ENCODE measurements around the gene SSMEM1. TPM values are rescaled to one million over a fixed set of nuclear protein-coding genes. Genes with fewer than 3 reads are reported as not detected.

Gene SSMEM1
- total RNA-seq, 2 donors from 2014 or later = 2.0 TPM; not detected in 1

DNA sequence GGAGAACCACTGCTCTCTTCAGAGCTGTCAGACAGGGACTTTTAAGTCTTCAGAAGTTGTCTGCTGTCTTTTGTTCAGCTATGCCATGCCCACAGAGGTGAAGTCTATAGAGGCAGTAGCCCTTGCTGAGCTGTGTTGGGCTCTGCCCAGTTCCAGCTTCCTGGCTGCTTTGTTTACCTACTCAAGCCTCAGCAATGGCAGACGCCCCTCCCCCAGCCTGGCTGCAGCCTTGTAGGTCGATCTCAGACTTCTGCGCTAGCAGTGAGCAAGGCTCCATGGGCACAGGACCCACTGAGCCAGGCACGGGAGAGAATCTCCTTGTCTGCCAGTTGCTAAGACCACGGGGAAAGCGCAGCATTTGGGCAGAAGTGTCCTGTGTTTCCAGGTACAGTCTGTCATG, 46.9 kb downstream of the SSMEM1 start:
- H3K9me3 ChIP-seq = no peaks in the 10 kb centered on the region
- H3K36me3 ChIP-seq = no peaks in the 10 kb centered on the region
- no peak overlapping the region for H3K4me3 ChIP-seq
- intact Hi-C loops (cut with DNase I) = no loop called here
- DNase-seq (ENCODE audit: low spot score) = no peak
- no peaks in the 10 kb centered on the region for H3K4me1 ChIP-seq (replicated peaks)
- no peak for TF ChIP-seq POLR2A (IDR thresholded peaks at IDR 0.05)
- TF ChIP-seq, protein P1, sequence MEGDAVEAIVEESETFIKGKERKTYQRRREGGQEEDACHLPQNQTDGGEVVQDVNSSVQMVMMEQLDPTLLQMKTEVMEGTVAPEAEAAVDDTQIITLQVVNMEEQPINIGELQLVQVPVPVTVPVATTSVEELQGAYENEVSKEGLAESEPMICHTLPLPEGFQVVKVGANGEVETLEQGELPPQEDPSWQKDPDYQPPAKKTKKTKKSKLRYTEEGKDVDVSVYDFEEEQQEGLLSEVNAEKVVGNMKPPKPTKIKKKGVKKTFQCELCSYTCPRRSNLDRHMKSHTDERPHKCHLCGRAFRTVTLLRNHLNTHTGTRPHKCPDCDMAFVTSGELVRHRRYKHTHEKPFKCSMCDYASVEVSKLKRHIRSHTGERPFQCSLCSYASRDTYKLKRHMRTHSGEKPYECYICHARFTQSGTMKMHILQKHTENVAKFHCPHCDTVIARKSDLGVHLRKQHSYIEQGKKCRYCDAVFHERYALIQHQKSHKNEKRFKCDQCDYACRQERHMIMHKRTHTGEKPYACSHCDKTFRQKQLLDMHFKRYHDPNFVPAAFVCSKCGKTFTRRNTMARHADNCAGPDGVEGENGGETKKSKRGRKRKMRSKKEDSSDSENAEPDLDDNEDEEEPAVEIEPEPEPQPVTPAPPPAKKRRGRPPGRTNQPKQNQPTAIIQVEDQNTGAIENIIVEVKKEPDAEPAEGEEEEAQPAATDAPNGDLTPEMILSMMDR (IDR thresholded peaks at IDR 0.05) = no peak
- TF ChIP-seq POLR2AphosphoS5 (IDR thresholded peaks at IDR 0.05) = no peak
- WGBS = 78% methylated on average over 6 of the region's 6 CpGs
- H3K27ac ChIP-seq = no peak overlapping the region
- no peaks in the 10 kb centered on the region for H3K27me3 ChIP-seq (replicated peaks; ENCODE audit: insufficient read depth)

DNA sequence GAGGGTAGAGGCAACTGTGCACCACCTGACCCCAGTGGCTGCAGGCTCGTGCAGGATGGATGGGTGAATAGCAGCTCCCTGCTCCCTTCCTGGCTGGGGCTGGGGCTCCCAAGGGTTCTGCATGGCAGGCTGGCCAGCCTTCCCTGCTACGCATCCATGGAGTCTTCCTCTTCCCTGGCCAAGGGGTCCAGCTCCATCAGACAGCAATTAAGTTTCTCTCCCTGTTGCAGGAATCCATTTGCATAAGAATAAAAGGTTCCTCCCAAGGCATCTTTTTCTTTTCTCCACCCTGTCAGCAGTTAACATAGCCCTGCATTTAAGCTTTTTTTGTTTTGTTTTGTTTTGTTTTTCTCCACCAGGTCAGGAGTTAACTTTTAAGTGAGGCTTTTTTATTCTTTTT, 49.0 kb downstream of the SSMEM1 start:
- Histone ChIP-seq H3K9me3 (no peaks in the 10 kb centered on the region), H3K4me3 (no peak overlapping the region), H3K27ac (no peak overlapping the region), H3K27me3 (replicated peaks; ENCODE audit: insufficient read depth) (no peaks in the 10 kb centered on the region), H3K4me1 (replicated peaks) (no peaks in the 10 kb centered on the region), H3K36me3 (no peaks in the 10 kb centered on the region)
- 85% methylated on average over 2 of the region's 2 CpGs for WGBS
- TF ChIP-seq POLR2A (IDR thresholded peaks at IDR 0.05) = no peak
- TF ChIP-seq, protein P1 (IDR thresholded peaks at IDR 0.05) = no peak
- TF ChIP-seq POLR2AphosphoS5 (IDR thresholded peaks at IDR 0.05) = no peak
- no peak for DNase-seq (ENCODE audit: low spot score)
- intact Hi-C loops (cut with DNase I) = no loop called here

DNA sequence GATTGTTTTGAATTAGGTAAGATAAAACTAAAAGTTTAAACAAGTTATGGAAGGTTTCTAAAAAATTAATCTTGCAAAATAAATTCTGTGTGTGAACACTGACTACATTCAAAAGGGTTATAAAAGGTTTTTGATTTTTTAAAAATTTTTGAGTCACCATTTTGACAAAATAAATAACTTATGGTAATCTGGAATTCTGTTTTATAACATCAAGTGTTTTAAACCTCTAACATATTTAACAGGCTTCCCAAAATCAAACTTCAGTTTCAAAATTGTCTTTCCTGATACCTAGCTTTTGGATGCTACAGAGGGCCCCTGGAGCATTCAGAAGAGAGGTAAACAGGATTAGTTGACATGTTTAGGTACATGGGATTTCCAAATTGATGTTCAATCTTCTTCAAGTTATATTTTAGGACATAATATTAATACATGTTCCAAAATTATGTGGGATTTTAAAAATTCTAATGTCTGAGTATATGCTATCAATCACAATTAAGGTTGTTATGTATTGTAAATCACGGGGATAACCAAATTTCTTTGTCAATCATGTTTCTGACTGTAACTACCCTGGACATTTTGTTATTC, 50.9 kb downstream of the SSMEM1 start:
- no peaks in the 10 kb centered on the region for H3K36me3 ChIP-seq
- H3K27ac ChIP-seq = no peak overlapping the region
- no peaks in the 10 kb centered on the region for H3K9me3 ChIP-seq
- no peak overlapping the region for H3K4me3 ChIP-seq
- no peaks in the 10 kb centered on the region for H3K4me1 ChIP-seq (replicated peaks)
- intact Hi-C loops (cut with DNase I) = no loop called here
- no peaks in the 10 kb centered on the region for H3K27me3 ChIP-seq (replicated peaks; ENCODE audit: insufficient read depth)
- DNase-seq (ENCODE audit: low spot score) = no peak
- TF ChIP-seq, protein P1 (IDR thresholded peaks at IDR 0.05) = no peak
- no peak for TF ChIP-seq POLR2AphosphoS5 (IDR thresholded peaks at IDR 0.05)
- no peak for TF ChIP-seq POLR2A (IDR thresholded peaks at IDR 0.05)
- WGBS = 80% methylated on average over 1 of the region's 1 CpG

DNA sequence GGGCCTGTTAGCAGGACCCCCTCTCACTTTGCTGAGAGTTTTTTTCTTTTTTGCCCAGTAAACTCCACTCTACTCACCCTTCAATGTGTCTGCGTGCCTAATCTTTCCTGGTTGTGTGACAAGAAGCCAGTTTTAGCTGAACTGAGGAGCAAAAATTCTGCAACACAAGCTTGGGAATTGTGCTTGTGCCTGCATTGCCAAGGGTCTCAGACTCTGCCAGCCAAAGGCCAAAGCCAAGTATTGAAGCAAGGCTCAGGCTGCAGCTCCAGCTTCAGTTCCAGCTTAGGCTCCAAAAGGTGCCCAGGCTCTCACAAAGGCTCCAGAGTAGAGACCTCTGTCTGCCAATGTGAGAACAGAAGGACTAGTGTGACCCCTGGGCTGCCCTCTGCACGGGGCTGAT, 54.8 kb downstream of the SSMEM1 start:
- Histone ChIP-seq H3K27ac (no peak overlapping the region), H3K27me3 (replicated peaks; ENCODE audit: insufficient read depth) (no peaks in the 10 kb centered on the region), H3K9me3 (no peaks in the 10 kb centered on the region), H3K4me3 (no peak overlapping the region), H3K36me3 (no peaks in the 10 kb centered on the region), H3K4me1 (replicated peaks) (no peaks in the 10 kb centered on the region)
- WGBS = 49% methylated on average over 2 of the region's 2 CpGs
- no peak for DNase-seq (ENCODE audit: low spot score)
- intact Hi-C loops (cut with DNase I) = no loop called here
- TF ChIP-seq, protein P1 (IDR thresholded peaks at IDR 0.05) = no peak
- no peak for TF ChIP-seq POLR2A (IDR thresholded peaks at IDR 0.05)
- TF ChIP-seq POLR2AphosphoS5 (IDR thresholded peaks at IDR 0.05) = no peak

DNA sequence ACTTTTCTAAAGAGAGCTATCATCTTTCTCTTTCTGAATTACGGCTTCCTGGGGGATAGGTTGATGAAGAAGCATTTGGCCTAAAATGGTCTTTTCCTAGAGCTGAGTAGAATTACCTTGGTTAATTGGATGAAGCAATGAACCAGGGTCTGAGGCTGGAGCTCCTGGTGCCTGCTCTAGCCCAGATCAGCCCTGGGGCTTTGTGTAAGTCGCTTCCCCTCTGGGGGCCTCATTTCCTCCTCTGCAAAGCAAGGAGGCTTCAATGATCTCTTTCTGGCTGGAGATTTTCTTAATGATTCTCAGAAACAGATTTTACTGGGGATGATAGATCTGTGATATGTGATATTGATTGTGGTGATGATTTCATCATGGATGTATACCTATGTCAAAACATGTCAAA, 55.5 kb downstream of the SSMEM1 start:
- H3K4me3 ChIP-seq = no peak overlapping the region
- no peaks in the 10 kb centered on the region for H3K9me3 ChIP-seq
- H3K4me1 ChIP-seq (replicated peaks) = no peaks in the 10 kb centered on the region
- no peak overlapping the region for H3K27ac ChIP-seq
- no peak for DNase-seq (ENCODE audit: low spot score)
- no peaks in the 10 kb centered on the region for H3K27me3 ChIP-seq (replicated peaks; ENCODE audit: insufficient read depth)
- TF ChIP-seq POLR2A (IDR thresholded peaks at IDR 0.05) = no peak
- 97% methylated on average over 2 of the region's 2 CpGs for WGBS
- intact Hi-C loops (cut with DNase I) = no loop called here
- no peaks in the 10 kb centered on the region for H3K36me3 ChIP-seq

Other genes with a start within 250 kb of the SSMEM1 start
- gene ZC3HC1, start 156.5 kb upstream of the SSMEM1 start, total RNA-seq = 10 to 100 TPM; 11.8 to 24.4 TPM
- 10 to 100 TPM; 18.7 to 34.7 TPM for gene KLHDC10, start 137.3 kb upstream of the SSMEM1 start, total RNA-seq
- 10 to 100 TPM; 11.9 to 21.5 TPM for gene TMEM209, start 2.5 kb upstream of the SSMEM1 start, total RNA-seq
- gene CPA2, start 59.0 kb downstream of the SSMEM1 start, total RNA-seq = not detected
- gene CPA4, start 85.3 kb downstream of the SSMEM1 start, total RNA-seq = under 1 TPM in 1 of 2 donors, not detected in 1; 0.23 TPM
- gene CPA5, start 137.0 kb downstream of the SSMEM1 start, total RNA-seq = 1 to 10 TPM in 1 of 2 donors, not detected in 1; 1.5 TPM
- under 1 TPM in 1 of 2 donors, not detected in 1; 0.14 TPM for gene CPA1, start 172.6 kb downstream of the SSMEM1 start, total RNA-seq
- gene CEP41, start 233.2 kb downstream of the SSMEM1 start, total RNA-seq = 10 to 100 TPM in 1 of 2 donors, 1 to 10 TPM in 1; 6.6 to 16.2 TPM

Data from prostate gland (tissue), 2 donors.